ENCODE data around the gene BMPR1B.

Gene BMPR1B

GRCh38 chr4:94757192-94758140 is at the start of gene BMPR1B:
Gene BMPR1B, plus strand, starts transcription at chr4:94757955. Its CDS starts 346,470 bp downstream, at chr4:95104425.
- no peak for FAIRE-seq

- FAIRE-seq: no peak
Observed at GRCh38 chr4:94711635-94712034, 46.1 kb upstream of the BMPR1B start.

GRCh38 chr4:94714365-94715160 is 43.2 kb upstream of the BMPR1B start:
- no peak for FAIRE-seq

GRCh38 chr4:94715726-94716125 is 42.0 kb upstream of the BMPR1B start:
- no peak for FAIRE-seq

GRCh38 chr4:94721310-94721709 is 36.4 kb upstream of the BMPR1B start:
- FAIRE-seq: no peak

- no peak for FAIRE-seq
Observed at GRCh38 chr4:94722270-94722669, 35.5 kb upstream of the BMPR1B start.

GRCh38 chr4:94722748-94723147 is 35.0 kb upstream of the BMPR1B start:
- no peak for FAIRE-seq

- FAIRE-seq: no peak
Observed at GRCh38 chr4:94724016-94724790, 33.6 kb upstream of the BMPR1B start.

- FAIRE-seq: no peak
Observed at GRCh38 chr4:94726524-94727123, 31.1 kb upstream of the BMPR1B start.

GRCh38 chr4:94728056-94728766 is 29.5 kb upstream of the BMPR1B start:
- FAIRE-seq: no peak

GRCh38 chr4:94732358-94732698 is 25.4 kb upstream of the BMPR1B start:
- FAIRE-seq: no peak

- no peak for FAIRE-seq
Observed at GRCh38 chr4:94739741-94740140, 18.0 kb upstream of the BMPR1B start.

- FAIRE-seq: no peak
Observed at GRCh38 chr4:94741304-94741703, 16.5 kb upstream of the BMPR1B start.

GRCh38 chr4:94743838-94744237 is 13.9 kb upstream of the BMPR1B start:
- FAIRE-seq: no peak

GRCh38 chr4:94744850-94745249 is 12.9 kb upstream of the BMPR1B start:
- no peak for FAIRE-seq

- no peak for FAIRE-seq
Observed at GRCh38 chr4:94746746-94747145, 11.0 kb upstream of the BMPR1B start.

- no peak for FAIRE-seq
Observed at GRCh38 chr4:94758141-94758699, 465 bp downstream of the BMPR1B start.

- FAIRE-seq: no peak
Observed at GRCh38 chr4:94758700-94759399, 1.1 kb downstream of the BMPR1B start.

GRCh38 chr4:94759767-94760211 is 2.0 kb downstream of the BMPR1B start:
- no peak for FAIRE-seq

GRCh38 chr4:94762326-94762725 is 4.6 kb downstream of the BMPR1B start:
- no peak for FAIRE-seq

GRCh38 chr4:94763005-94763404 is 5.2 kb downstream of the BMPR1B start:
- no peak for FAIRE-seq
